ENCODE measurements around the gene C17orf50.

Gene C17orf50

DNA sequence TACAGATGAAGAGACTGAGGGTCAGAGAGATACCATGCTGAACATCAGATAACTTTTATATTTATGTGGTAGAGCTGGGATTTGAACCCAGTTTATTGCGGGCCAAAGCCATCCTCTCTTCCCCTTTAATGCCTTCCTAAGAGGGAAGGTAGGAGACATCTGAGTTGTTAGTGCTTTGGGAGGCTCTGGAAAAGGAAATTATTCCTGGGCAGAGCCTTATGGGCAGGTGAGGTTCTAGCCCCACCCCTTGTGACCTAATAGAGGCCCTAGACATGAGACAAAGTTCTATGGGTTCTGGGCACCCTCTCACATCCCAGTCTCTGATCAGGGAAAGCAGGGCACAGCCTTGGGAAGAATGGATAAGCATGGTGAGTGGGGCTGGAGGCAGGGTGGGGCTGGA, at the start of gene C17orf50:
Gene C17orf50, plus strand, starts transcription at position 301 of the 400 bp plus-strand sequence. Its CDS starts 55 bp downstream, at position 356.
- no peak within 1 kb of the TSS for H3K9ac ChIP-seq (ENCODE audit: low read length)

GRCh38 chr17:35710950-35711349, 49.7 kb upstream of the C17orf50 start:
- no peak overlapping the region for H3K4me3 ChIP-seq (ENCODE audit: low read length)
- H3K4me1 ChIP-seq (ENCODE audit: control insufficient read depth, insufficient read depth, low read length): no peaks in the 10 kb centered on the region
- peaks cover 5% of the 10 kb centered on the region for H3K36me3 ChIP-seq (ENCODE audit: control insufficient read depth, insufficient read depth, low read length)
- H3K9ac ChIP-seq (ENCODE audit: low read length): no peak overlapping the region
- no peak overlapping the region for H3K27ac ChIP-seq (ENCODE audit: low read depth, low read length)
- no peaks in the 10 kb centered on the region for H3K27me3 ChIP-seq (ENCODE audit: control insufficient read depth, insufficient read depth, low read length)

More for the DNA sequence above, at the start of gene C17orf50:
- Histone ChIP-seq H3K27me3 (ENCODE audit: control insufficient read depth, insufficient read depth, low read length) (no peaks in the 10 kb centered on the region), H3K4me3 (ENCODE audit: low read length) (no peak within 1 kb of the TSS), H3K27ac (ENCODE audit: low read depth, low read length) (no peak within 1 kb of the TSS), H3K4me1 (ENCODE audit: control insufficient read depth, insufficient read depth, low read length) (peaks cover 2% of the 10 kb centered on the region), H3K36me3 (ENCODE audit: control insufficient read depth, insufficient read depth, low read length) (no peaks in the 10 kb centered on the region)

DNA sequence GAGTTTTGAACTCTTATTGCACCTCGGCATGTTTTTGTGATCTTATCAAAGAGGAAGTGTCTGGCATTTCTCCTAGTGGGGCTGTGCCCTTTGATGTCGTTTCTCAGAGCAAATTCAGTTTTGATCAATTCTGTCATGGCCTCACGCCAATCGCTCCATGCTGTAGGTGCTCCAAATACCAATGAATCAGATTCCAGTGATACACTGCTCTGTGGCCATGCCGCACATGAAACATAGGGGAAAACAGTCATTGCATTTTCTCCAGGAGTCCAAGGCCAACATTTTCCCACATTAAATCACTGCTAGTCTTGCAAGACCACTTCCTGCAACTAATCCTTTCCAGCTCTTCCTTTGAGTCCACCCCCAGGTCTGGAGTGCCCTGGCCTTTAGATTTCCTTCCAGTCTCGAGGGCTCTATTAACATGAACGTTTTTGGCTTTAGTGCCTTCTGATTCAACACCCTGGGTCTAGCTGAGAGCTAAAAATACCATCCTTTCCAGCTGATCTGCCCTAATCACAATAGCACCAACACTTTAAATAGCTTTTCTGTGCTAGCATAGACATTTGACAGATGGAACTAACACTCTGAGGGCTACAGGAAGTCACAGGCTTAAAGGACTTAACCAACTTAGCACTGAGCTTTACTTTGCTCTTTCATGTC, 47.5 kb upstream of the C17orf50 start:
- Histone ChIP-seq H3K36me3 (ENCODE audit: control insufficient read depth, insufficient read depth, low read length) (peaks cover 15% of the 10 kb centered on the region), H3K4me3 (ENCODE audit: low read length) (no peak overlapping the region), H3K4me1 (ENCODE audit: control insufficient read depth, insufficient read depth, low read length) (no peaks in the 10 kb centered on the region), H3K27me3 (ENCODE audit: control insufficient read depth, insufficient read depth, low read length) (no peaks in the 10 kb centered on the region), H3K9ac (ENCODE audit: low read length) (no peak overlapping the region), H3K27ac (ENCODE audit: low read depth, low read length) (no peak overlapping the region)

DNA sequence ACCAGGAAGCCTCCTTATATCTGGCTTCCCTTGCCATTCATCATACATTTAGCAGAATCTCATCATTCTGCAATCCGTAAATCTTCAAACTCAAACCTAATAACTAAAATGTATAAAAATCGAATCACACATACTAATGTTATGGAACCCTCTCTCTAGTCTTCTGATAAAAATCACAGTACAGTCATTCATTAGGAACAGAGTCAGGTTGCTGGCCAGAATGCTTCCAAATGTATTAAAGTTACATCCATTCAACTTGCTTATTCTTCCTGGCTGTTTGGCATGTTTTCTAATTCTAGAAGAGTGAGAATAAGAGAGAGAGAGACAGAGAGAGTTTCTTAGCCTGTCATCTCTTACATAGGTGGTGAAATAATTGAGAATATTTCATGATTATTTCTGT, 45.7 kb upstream of the C17orf50 start:
- H3K4me1 ChIP-seq (ENCODE audit: control insufficient read depth, insufficient read depth, low read length): no peaks in the 10 kb centered on the region
- no peak overlapping the region for H3K27ac ChIP-seq (ENCODE audit: low read depth, low read length)
- no peak overlapping the region for H3K4me3 ChIP-seq (ENCODE audit: low read length)
- no peak overlapping the region for H3K9ac ChIP-seq (ENCODE audit: low read length)
- H3K27me3 ChIP-seq (ENCODE audit: control insufficient read depth, insufficient read depth, low read length): no peaks in the 10 kb centered on the region
- peaks cover 10% of the 10 kb centered on the region for H3K36me3 ChIP-seq (ENCODE audit: control insufficient read depth, insufficient read depth, low read length)

- H3K4me1 ChIP-seq (ENCODE audit: control insufficient read depth, insufficient read depth, low read length): no peaks in the 10 kb centered on the region
- H3K4me3 ChIP-seq (ENCODE audit: low read length): no peak overlapping the region
- peaks cover 9% of the 10 kb centered on the region for H3K36me3 ChIP-seq (ENCODE audit: control insufficient read depth, insufficient read depth, low read length)
- no peaks in the 10 kb centered on the region for H3K27me3 ChIP-seq (ENCODE audit: control insufficient read depth, insufficient read depth, low read length)
- no peak overlapping the region for H3K9ac ChIP-seq (ENCODE audit: low read length)
- H3K27ac ChIP-seq (ENCODE audit: low read depth, low read length): no peak overlapping the region
These were observed 45.3 kb upstream of the C17orf50 start for GRCh38 chr17:35715416-35715815.

DNA sequence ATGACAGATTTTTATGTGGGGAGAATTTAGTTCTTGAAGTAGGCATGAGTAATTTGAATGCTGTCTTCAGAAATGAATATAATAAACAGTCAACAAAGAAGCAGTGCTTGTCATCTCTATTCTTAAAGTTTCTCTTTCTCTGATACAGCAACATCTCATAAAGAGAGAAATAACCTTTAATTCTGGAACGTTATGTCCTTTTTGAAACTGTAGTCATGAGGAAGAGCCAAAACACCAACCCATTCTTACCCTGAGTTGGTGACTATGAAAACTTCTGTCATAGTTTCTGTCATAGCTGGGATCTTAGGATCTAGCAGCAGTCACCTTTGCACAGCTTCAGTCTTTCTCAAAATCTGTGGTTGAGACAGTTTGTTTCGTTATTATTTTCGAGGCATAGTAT, 44.5 kb upstream of the C17orf50 start:
- Histone ChIP-seq H3K4me3 (ENCODE audit: low read length) (no peak overlapping the region), H3K9ac (ENCODE audit: low read length) (no peak overlapping the region), H3K27ac (ENCODE audit: low read depth, low read length) (no peak overlapping the region), H3K36me3 (ENCODE audit: control insufficient read depth, insufficient read depth, low read length) (peaks cover 9% of the 10 kb centered on the region), H3K27me3 (ENCODE audit: control insufficient read depth, insufficient read depth, low read length) (no peaks in the 10 kb centered on the region), H3K4me1 (ENCODE audit: control insufficient read depth, insufficient read depth, low read length) (no peaks in the 10 kb centered on the region)

DNA sequence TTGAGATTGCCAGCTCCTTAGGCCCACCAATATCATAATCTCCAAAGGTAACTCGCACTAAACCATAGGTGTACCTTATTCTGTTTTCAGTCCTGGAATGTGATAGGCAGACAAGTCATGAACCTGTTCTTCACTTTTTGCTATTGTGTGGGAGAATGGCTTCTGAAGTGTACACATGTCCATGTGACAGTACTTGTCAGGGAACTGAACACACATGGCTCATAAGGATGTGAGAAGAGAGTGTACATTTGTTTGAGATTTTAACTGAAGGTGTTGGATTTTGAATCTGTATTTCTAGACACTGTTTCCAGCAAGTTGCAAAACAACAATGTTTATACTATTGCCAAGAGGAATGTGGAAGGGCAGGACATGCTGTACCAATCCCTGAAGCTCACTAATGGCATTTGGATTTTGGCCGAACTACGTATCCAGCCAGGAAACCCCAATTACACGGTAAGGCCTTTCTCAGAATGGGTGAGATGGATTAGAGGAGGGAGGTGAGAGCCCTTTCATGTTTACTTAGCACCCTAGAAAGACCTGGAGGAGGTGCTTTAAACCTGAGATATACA, 43.7 kb upstream of the C17orf50 start:
- Histone ChIP-seq H3K27me3 (ENCODE audit: control insufficient read depth, insufficient read depth, low read length) (no peaks in the 10 kb centered on the region), H3K36me3 (ENCODE audit: control insufficient read depth, insufficient read depth, low read length) (peaks cover 9% of the 10 kb centered on the region), H3K9ac (ENCODE audit: low read length) (no peak overlapping the region), H3K4me3 (ENCODE audit: low read length) (no peak overlapping the region), H3K27ac (ENCODE audit: low read depth, low read length) (no peak overlapping the region), H3K4me1 (ENCODE audit: control insufficient read depth, insufficient read depth, low read length) (no peaks in the 10 kb centered on the region)

GRCh38 chr17:35717475-35717874, 43.2 kb upstream of the C17orf50 start:
- Histone ChIP-seq H3K27me3 (ENCODE audit: control insufficient read depth, insufficient read depth, low read length) (no peaks in the 10 kb centered on the region), H3K4me3 (ENCODE audit: low read length) (no peak overlapping the region), H3K36me3 (ENCODE audit: control insufficient read depth, insufficient read depth, low read length) (peaks cover 9% of the 10 kb centered on the region), H3K27ac (ENCODE audit: low read depth, low read length) (no peak overlapping the region), H3K4me1 (ENCODE audit: control insufficient read depth, insufficient read depth, low read length) (no peaks in the 10 kb centered on the region), H3K9ac (ENCODE audit: low read length) (no peak overlapping the region)

DNA sequence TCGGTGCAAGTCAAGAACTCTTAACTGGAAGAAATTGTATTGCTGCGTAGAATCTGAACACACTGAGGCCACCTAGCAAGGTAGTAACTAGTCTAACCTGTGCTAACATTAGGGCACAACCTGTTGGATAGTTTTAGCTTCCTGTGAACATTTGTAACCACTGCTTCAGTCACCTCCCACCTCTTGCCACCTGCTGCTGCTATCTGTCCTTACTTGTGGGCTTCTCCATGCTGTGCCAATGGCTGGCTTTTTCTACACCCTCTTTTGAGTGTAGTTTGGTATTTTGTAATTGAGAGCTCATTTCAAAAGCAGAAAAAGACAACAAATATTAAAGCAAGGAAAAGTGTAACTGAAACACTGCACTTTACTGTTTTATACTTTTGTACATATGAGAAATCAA, 37.0 kb upstream of the C17orf50 start:
- H3K36me3 ChIP-seq (ENCODE audit: control insufficient read depth, insufficient read depth, low read length): peaks cover 21% of the 10 kb centered on the region
- no peaks in the 10 kb centered on the region for H3K4me1 ChIP-seq (ENCODE audit: control insufficient read depth, insufficient read depth, low read length)
- no peaks in the 10 kb centered on the region for H3K27me3 ChIP-seq (ENCODE audit: control insufficient read depth, insufficient read depth, low read length)
- H3K27ac ChIP-seq (ENCODE audit: low read depth, low read length): no peak overlapping the region
- H3K4me3 ChIP-seq (ENCODE audit: low read length): no peak overlapping the region
- no peak overlapping the region for H3K9ac ChIP-seq (ENCODE audit: low read length)

DNA sequence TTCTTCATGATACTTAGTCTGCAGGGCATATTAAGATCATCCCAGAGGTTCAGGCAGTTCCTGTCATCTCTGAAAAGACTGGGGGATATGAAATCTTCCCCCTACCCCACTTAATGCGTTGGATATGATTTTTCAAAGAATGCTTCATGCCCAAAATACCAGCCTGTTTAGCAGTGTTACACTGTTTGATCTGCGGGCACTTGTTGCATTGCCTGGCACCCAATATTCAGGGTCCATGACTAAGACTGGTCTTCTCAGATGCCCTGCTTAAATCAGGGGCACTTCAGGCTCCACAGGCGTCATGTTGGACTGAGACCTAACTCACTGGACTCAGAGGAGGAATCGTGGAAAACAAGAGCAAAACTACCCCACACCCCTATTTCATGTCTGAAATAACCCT, 35.6 kb upstream of the C17orf50 start:
- Histone ChIP-seq H3K4me1 (ENCODE audit: control insufficient read depth, insufficient read depth, low read length) (no peaks in the 10 kb centered on the region), H3K27me3 (ENCODE audit: control insufficient read depth, insufficient read depth, low read length) (no peaks in the 10 kb centered on the region), H3K4me3 (ENCODE audit: low read length) (no peak overlapping the region), H3K9ac (ENCODE audit: low read length) (no peak overlapping the region), H3K36me3 (ENCODE audit: control insufficient read depth, insufficient read depth, low read length) (peaks cover 21% of the 10 kb centered on the region), H3K27ac (ENCODE audit: low read depth, low read length) (no peak overlapping the region)

GRCh38 chr17:35725802-35726126, 34.9 kb upstream of the C17orf50 start:
- H3K9ac ChIP-seq (ENCODE audit: low read length): no peak overlapping the region
- no peaks in the 10 kb centered on the region for H3K27me3 ChIP-seq (ENCODE audit: control insufficient read depth, insufficient read depth, low read length)
- H3K4me1 ChIP-seq (ENCODE audit: control insufficient read depth, insufficient read depth, low read length): peaks cover 3% of the 10 kb centered on the region
- H3K27ac ChIP-seq (ENCODE audit: low read depth, low read length): no peak overlapping the region
- H3K4me3 ChIP-seq (ENCODE audit: low read length): no peak overlapping the region
- H3K36me3 ChIP-seq (ENCODE audit: control insufficient read depth, insufficient read depth, low read length): peaks cover 21% of the 10 kb centered on the region

DNA sequence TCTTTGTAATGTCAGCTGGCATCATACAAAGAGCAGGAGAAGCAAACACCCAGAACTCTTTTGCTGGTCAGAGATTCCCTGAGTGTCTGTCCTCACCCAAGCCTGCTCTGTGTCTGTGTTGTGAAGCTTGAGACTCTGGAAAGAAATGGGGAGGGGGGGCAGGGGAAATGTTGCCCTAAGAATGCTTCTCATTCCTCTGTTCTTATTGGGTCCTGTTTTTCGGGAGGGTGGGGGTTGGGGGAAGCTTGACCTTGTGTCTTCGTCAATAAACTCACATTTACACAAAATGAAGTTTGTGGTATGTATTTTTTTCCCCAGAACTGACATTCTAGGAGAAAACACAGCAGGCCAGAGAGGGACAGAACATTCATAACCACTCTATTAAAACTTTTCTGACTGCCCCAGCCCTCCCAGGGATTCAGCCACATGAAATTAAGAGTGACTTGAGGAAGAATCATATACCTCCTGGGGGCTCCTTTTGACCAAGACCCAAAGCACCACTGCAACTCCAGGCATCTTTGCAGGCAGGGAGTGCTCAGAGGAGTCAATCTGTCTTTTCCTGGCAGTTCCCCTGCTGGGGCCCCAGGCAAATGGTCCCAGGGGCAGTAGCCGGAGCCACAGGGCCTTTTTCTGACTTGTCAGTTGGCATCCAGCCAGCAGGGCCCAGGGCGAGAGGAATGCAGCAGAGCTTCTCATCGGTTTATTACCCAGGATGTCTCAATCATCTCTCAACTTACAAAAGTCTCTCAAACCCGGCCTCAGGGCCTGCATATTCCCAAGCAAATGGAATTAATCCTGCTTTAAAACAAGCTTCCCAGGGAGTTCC, 34.3 kb upstream of the C17orf50 start:
- no peak overlapping the region for H3K4me3 ChIP-seq (ENCODE audit: low read length)
- H3K27me3 ChIP-seq (ENCODE audit: control insufficient read depth, insufficient read depth, low read length): no peaks in the 10 kb centered on the region
- peaks cover 9% of the 10 kb centered on the region for H3K4me1 ChIP-seq (ENCODE audit: control insufficient read depth, insufficient read depth, low read length)
- no peak overlapping the region for H3K27ac ChIP-seq (ENCODE audit: low read depth, low read length)
- H3K9ac ChIP-seq (ENCODE audit: low read length): no peak overlapping the region
- peaks cover 21% of the 10 kb centered on the region for H3K36me3 ChIP-seq (ENCODE audit: control insufficient read depth, insufficient read depth, low read length)

Data from rectal smooth muscle tissue (tissue), 1 donor.